Activated CD8-positive, alpha-beta T cell treated with anti-CD3 and anti-CD28 coated beads, Interleukin-2, amount 10 ng/mL, durations not matched to agents 7 days and 5 days (primary cell): ENCODE data around the gene PEX13. TPM values are rescaled to one million over a fixed set of nuclear protein-coding genes. Genes with fewer than 3 reads are reported as not detected.

Source experiments
- ATAC-seq: fragments of 150-1000 bp; cut with Tn5 transposase; one replicate; pipeline ENCODE4 v1.10.0; 2021; ENCODE audit warnings: moderate library complexity
- CTCF ChIA-PET: fragments of 350-600 bp; sonication (Branson Sonifier 250); formaldehyde crosslinking; loops from one replicate; lab custom pipeline; 2021; ENCODE audit warnings: antibody characterized with exemption; lab: Charles Lee
- POLR2A ChIA-PET: fragments of 350-600 bp; sonication (Branson Sonifier 250); formaldehyde crosslinking; loops from one replicate; lab custom pipeline; 2021; ENCODE audit warnings: antibody characterized with exemption; lab: Charles Lee
- DNase-seq: peaks from one replicate; pipeline ENCODE4 v3.0.0-alpha.2; 2020
- H3K27ac Mint-ChIP-seq: one replicate; pipeline ENCODE4 v1.8.0; 2021; ENCODE audit warnings: mild to moderate bottlenecking, mixed read lengths
- H3K27me3 Mint-ChIP-seq: one replicate; pipeline ENCODE4 v1.8.0; 2021; ENCODE audit warnings: low read depth, mixed read lengths
- H3K36me3 Mint-ChIP-seq: one replicate; pipeline ENCODE4 v1.8.0; 2021; ENCODE audit warnings: low read depth, mixed read lengths
- H3K4me1 Mint-ChIP-seq: one replicate; pipeline ENCODE4 v1.8.0; 2021; ENCODE audit warnings: low read depth, mixed read lengths
- H3K4me3 Mint-ChIP-seq: one replicate; pipeline ENCODE4 v1.8.0; 2021; ENCODE audit warnings: mild to moderate bottlenecking, mixed read lengths
- H3K9me3 Mint-ChIP-seq: one replicate; pipeline ENCODE4 v1.8.0; 2022; ENCODE audit warnings: mixed read lengths; ENCODE audit not compliant: insufficient read depth
- total RNA-seq, 2 experiments: library from RNA; stranded (reverse); gene quantifications; one replicate each; pipeline ENCODE4 v1.2.3, GENCODE V29; 2021

The PEX13 gene
- total RNA-seq, 2 experiments from 2014 or later = 15.5 to 18.6 TPM

GRCh38 chr2:61089797-61090196 is 72.3 kb downstream of the PEX13 start:
- no peak overlapping the region for H3K27ac Mint-ChIP-seq
- ChIA-PET CTCF (interaction anchor here (0.6 kb wide), 1 partner anchor 311 kb away, joined by 3 read pairs; no protein-coding TSS in a partner anchor), POLR2A (interaction anchor here (0.6 kb wide), 1 partner anchor 26 kb away, joined by 3 read pairs; no protein-coding TSS in a partner anchor)
- no peaks in the 10 kb centered on the region for H3K9me3 Mint-ChIP-seq
- no peak for ATAC-seq
- no peaks in the 10 kb centered on the region for H3K4me1 Mint-ChIP-seq
- no peaks in the 10 kb centered on the region for H3K36me3 Mint-ChIP-seq
- no peaks in the 10 kb centered on the region for H3K27me3 Mint-ChIP-seq
- DNase-seq = no peak
- H3K4me3 Mint-ChIP-seq = no peak overlapping the region

- POLR2A ChIA-PET = no interaction called here
Observed at GRCh38 chr2:61090386-61090921, 72.9 kb downstream of the PEX13 start.

GRCh38 chr2:61091485-61091884 is 74.0 kb downstream of the PEX13 start:
- Mint-ChIP-seq H3K27me3 (no peaks in the 10 kb centered on the region), H3K4me1 (peaks cover 10% of the 10 kb centered on the region), H3K27ac (no peak overlapping the region), H3K36me3 (peaks cover 10% of the 10 kb centered on the region), H3K4me3 (no peak overlapping the region), H3K9me3 (no peaks in the 10 kb centered on the region)
- no peak for DNase-seq
- CTCF ChIA-PET = no interaction called here
- POLR2A ChIA-PET = no interaction called here
- ATAC-seq = no peak

More at GRCh38 chr2:61090386-61090921, 72.9 kb downstream of the PEX13 start:
- CTCF ChIA-PET = interaction anchor here (0.6 kb wide), 1 partner anchor 312 kb away, joined by 3 read pairs; no protein-coding TSS in a partner anchor
- H3K27me3 Mint-ChIP-seq = no peaks in the 10 kb centered on the region
- DNase-seq (no peak), ATAC-seq (no peak)
- no peak overlapping the region for H3K4me3 Mint-ChIP-seq
- no peak overlapping the region for H3K27ac Mint-ChIP-seq
- no peaks in the 10 kb centered on the region for H3K9me3 Mint-ChIP-seq
- peaks cover under 1% of the 10 kb centered on the region for H3K4me1 Mint-ChIP-seq
- H3K36me3 Mint-ChIP-seq = no peaks in the 10 kb centered on the region

- Mint-ChIP-seq H3K4me3 (no peak overlapping the region), H3K27me3 (no peaks in the 10 kb centered on the region), H3K9me3 (no peaks in the 10 kb centered on the region), H3K27ac (no peak overlapping the region), H3K36me3 (peaks cover 10% of the 10 kb centered on the region), H3K4me1 (peaks cover 11% of the 10 kb centered on the region)
- no peak for DNase-seq
- no peak for ATAC-seq
- POLR2A ChIA-PET = no interaction called here
- CTCF ChIA-PET = no interaction called here
Observed at GRCh38 chr2:61096438-61096837, 78.9 kb downstream of the PEX13 start.

- H3K27me3 Mint-ChIP-seq = no peaks in the 10 kb centered on the region
- ATAC-seq = no peak
- no peak for DNase-seq
- peaks cover 14% of the 10 kb centered on the region for H3K36me3 Mint-ChIP-seq
- H3K4me1 Mint-ChIP-seq = peaks cover 7% of the 10 kb centered on the region
- CTCF ChIA-PET = no interaction called here
- H3K9me3 Mint-ChIP-seq = no peaks in the 10 kb centered on the region
- POLR2A ChIA-PET = no interaction called here
- no peak overlapping the region for H3K4me3 Mint-ChIP-seq
- H3K27ac Mint-ChIP-seq = no peak overlapping the region
Observed at GRCh38 chr2:61100801-61101200, 83.3 kb downstream of the PEX13 start.

Other genes with a start within 250 kb of the PEX13 start
- 10 to 100 TPM; 20.1 to 21.6 TPM for gene REL, start 136.1 kb upstream of the PEX13 start, total RNA-seq
- gene PUS10, start 535 bp downstream of the PEX13 start, total RNA-seq = 1 to 10 TPM; 7.3 to 7.7 TPM
- 10 to 100 TPM in 1 of 2 experiments, 1 to 10 TPM in 1; 8.9 to 10.2 TPM for gene SANBR, start 48.2 kb downstream of the PEX13 start, total RNA-seq
- 1 to 10 TPM; 8.4 to 8.8 TPM for gene C2orf74, start 144.5 kb downstream of the PEX13 start, total RNA-seq